HG02759 (cell line): ENCODE results near the gene FBXO21.
"Not testable (repeated sequence)": the region's sequence is repeated elsewhere in the genome, so short reads cannot be mapped to it uniquely, and the experiment has no call there.

Experiments
- ATAC-seq: cut with Tn5 transposase; IDR thresholded peaks from one replicate; pipeline ENCODE4 v1.9.1; 2021; ENCODE audit warnings: mild to moderate bottlenecking, moderate library complexity; ENCODE audit not compliant: unreplicated experiment

Gene FBXO21

GRCh38 chr12:117202033-117202432 lies 11.8 kb upstream of the FBXO21 start:
- no peak for ATAC-seq

- ATAC-seq, result not testable (repeated sequence)
Observed at GRCh38 chr12:117199956-117200744, 9.9 kb upstream of the FBXO21 start.

- ATAC-seq, result not testable (repeated sequence)
Observed at GRCh38 chr12:117196334-117196733, 6.1 kb upstream of the FBXO21 start.

GRCh38 chr12:117195027-117195426 lies 4.8 kb upstream of the FBXO21 start:
- ATAC-seq, result not testable (repeated sequence)

GRCh38 chr12:117193903-117194302 lies 3.6 kb upstream of the FBXO21 start:
- no peak for ATAC-seq

- not testable (repeated sequence) for ATAC-seq
Observed at GRCh38 chr12:117192581-117192980, 2.3 kb upstream of the FBXO21 start.

GRCh38 chr12:117192057-117192456 lies 1.8 kb upstream of the FBXO21 start:
- ATAC-seq, result no peak

- peak; percentile 45 for ATAC-seq
Observed at GRCh38 chr12:117189725-117190209, 503 bp downstream of the FBXO21 start.

- no peak for ATAC-seq
Observed at GRCh38 chr12:117188961-117189724, 1.1 kb downstream of the FBXO21 start.

- no peak for ATAC-seq
Observed at GRCh38 chr12:117188121-117188665, 2.1 kb downstream of the FBXO21 start.

GRCh38 chr12:117187421-117187820 lies 2.8 kb downstream of the FBXO21 start:
- no peak for ATAC-seq

GRCh38 chr12:117182866-117183265 lies 7.4 kb downstream of the FBXO21 start:
- no peak for ATAC-seq

- ATAC-seq, result not testable (repeated sequence)
Observed at GRCh38 chr12:117181468-117181843, 8.8 kb downstream of the FBXO21 start.

- no peak for ATAC-seq
Observed at GRCh38 chr12:117180758-117181467, 9.4 kb downstream of the FBXO21 start.

- ATAC-seq, result no peak
Observed at GRCh38 chr12:117178745-117179144, 11.5 kb downstream of the FBXO21 start.

GRCh38 chr12:117178301-117178700 lies 12.0 kb downstream of the FBXO21 start:
- no peak for ATAC-seq

- no peak for ATAC-seq
Observed at GRCh38 chr12:117172168-117172567, 18.1 kb downstream of the FBXO21 start.

GRCh38 chr12:117171499-117172162 lies 18.6 kb downstream of the FBXO21 start:
- no peak for ATAC-seq

- no peak for ATAC-seq
Observed at GRCh38 chr12:117169548-117169947, 20.7 kb downstream of the FBXO21 start.

- no peak for ATAC-seq
Observed at GRCh38 chr12:117168976-117169375, 21.3 kb downstream of the FBXO21 start.
